Ovary (tissue), 3 donors: ENCODE data around the gene BUD31.

ENCODE experiments used
- POLR2A ChIP-seq: fragments of 450-650 bp; IDR thresholded peaks from one replicate; pipeline ENCODE4 v1.6.1; 2017; ENCODE audit warnings: antibody characterized with exemption, mild to moderate bottlenecking, moderate library complexity
- TF ChIP-seq, protein P1 (sequence below), 3 donors: fragments of 450-650 bp in 2 of 3; fragments of 200-600 bp in 1 of 3; IDR thresholded peaks; one replicate each; pipeline versions ENCODE4 v1.5.1 to v1.8.0; 2016 to 2022; ENCODE audit warnings: antibody characterized with exemption in 3 of 3, mild to moderate bottlenecking in 1 of 3
- donor health status: DM: no; HTN: no; CAD: no.

DNA sequence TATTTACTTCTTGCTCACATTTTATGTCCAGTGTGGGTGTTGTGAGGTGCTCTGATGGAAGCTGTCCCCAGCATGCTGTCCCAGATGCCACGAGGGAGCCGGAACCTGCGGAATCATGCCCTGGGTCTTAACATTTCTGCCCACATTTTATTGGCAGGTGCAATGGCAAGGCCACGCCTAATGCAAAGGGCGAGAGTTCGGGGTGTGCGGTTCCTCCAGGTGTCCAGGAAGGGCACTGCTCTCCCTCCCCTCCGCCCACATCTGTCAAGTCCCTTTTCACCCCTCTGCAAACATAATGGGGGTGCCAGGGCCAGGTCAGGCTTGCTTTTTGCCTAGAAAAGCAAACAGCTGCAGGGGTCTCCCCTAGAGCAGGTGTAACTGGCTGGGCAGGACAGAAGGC, 16.7 kb upstream of the BUD31 start:
- TF ChIP-seq, protein P1, sequence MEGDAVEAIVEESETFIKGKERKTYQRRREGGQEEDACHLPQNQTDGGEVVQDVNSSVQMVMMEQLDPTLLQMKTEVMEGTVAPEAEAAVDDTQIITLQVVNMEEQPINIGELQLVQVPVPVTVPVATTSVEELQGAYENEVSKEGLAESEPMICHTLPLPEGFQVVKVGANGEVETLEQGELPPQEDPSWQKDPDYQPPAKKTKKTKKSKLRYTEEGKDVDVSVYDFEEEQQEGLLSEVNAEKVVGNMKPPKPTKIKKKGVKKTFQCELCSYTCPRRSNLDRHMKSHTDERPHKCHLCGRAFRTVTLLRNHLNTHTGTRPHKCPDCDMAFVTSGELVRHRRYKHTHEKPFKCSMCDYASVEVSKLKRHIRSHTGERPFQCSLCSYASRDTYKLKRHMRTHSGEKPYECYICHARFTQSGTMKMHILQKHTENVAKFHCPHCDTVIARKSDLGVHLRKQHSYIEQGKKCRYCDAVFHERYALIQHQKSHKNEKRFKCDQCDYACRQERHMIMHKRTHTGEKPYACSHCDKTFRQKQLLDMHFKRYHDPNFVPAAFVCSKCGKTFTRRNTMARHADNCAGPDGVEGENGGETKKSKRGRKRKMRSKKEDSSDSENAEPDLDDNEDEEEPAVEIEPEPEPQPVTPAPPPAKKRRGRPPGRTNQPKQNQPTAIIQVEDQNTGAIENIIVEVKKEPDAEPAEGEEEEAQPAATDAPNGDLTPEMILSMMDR (IDR thresholded peaks at IDR 0.05), result no peak
- no peak for TF ChIP-seq POLR2A
